ENCODE measurements around the gene DMD.
A peak's percentile ranks its signal among the peaks of the same experiment; 100 is the strongest.

DMD gene

GRCh38 chrX:32572644-32573043 is 638.7 kb downstream of the DMD start:
- H3K27me3 ChIP-seq (replicated peaks): no peaks in the 10 kb centered on the region
- TF ChIP-seq, protein P1, sequence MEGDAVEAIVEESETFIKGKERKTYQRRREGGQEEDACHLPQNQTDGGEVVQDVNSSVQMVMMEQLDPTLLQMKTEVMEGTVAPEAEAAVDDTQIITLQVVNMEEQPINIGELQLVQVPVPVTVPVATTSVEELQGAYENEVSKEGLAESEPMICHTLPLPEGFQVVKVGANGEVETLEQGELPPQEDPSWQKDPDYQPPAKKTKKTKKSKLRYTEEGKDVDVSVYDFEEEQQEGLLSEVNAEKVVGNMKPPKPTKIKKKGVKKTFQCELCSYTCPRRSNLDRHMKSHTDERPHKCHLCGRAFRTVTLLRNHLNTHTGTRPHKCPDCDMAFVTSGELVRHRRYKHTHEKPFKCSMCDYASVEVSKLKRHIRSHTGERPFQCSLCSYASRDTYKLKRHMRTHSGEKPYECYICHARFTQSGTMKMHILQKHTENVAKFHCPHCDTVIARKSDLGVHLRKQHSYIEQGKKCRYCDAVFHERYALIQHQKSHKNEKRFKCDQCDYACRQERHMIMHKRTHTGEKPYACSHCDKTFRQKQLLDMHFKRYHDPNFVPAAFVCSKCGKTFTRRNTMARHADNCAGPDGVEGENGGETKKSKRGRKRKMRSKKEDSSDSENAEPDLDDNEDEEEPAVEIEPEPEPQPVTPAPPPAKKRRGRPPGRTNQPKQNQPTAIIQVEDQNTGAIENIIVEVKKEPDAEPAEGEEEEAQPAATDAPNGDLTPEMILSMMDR (IDR thresholded peaks at IDR 0.05; ENCODE audit: low read depth, low read length, missing control alignments): no peak
- DNase-seq: peak; percentile 40
- no peak overlapping the region for H3K27ac ChIP-seq
- in situ Hi-C loops (cut with HindIII; ENCODE audit: low pct_ligation_motif_present, low sequenced_read_pairs): no loop called here
- H3K4me3 ChIP-seq (ENCODE audit: low read depth, low read length): no peak overlapping the region
- H3K36me3 ChIP-seq (replicated peaks): no peaks in the 10 kb centered on the region

GRCh38 chrX:32571579-32571978 is 639.8 kb downstream of the DMD start:
- in situ Hi-C loops (cut with HindIII; ENCODE audit: low pct_ligation_motif_present, low sequenced_read_pairs): no loop called here
- H3K36me3 ChIP-seq (replicated peaks): no peaks in the 10 kb centered on the region
- no peak overlapping the region for H3K4me3 ChIP-seq (ENCODE audit: low read depth, low read length)
- no peaks in the 10 kb centered on the region for H3K27me3 ChIP-seq (replicated peaks)
- H3K27ac ChIP-seq: no peak overlapping the region
- TF ChIP-seq, protein P1 (IDR thresholded peaks at IDR 0.05; ENCODE audit: low read depth, low read length, missing control alignments): no peak
- no peak for DNase-seq

DNA sequence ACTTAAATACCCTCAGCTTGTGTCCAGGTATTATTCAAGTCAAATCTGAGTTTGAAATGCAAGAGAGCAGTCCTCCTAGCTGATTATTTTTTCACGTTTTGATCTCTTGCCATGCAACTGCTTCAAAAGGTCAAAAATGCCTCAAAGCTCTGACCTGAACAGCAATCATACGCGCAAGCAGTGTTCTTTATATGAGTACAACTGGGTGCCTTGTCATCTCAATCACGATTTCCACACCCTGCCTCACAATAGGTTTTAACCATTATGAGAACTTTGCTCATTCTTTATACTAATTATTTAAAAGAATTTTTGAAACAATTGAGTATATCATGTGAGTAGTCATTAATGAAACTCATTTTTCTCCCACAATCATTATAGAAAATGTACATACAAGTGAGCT is 649.1 kb downstream of the DMD start:
- no peak overlapping the region for H3K4me3 ChIP-seq (ENCODE audit: low read depth, low read length)
- in situ Hi-C loops (cut with HindIII; ENCODE audit: low pct_ligation_motif_present, low sequenced_read_pairs): no loop called here
- H3K27ac ChIP-seq: no peak overlapping the region
- H3K27me3 ChIP-seq (replicated peaks): no peaks in the 10 kb centered on the region
- H3K36me3 ChIP-seq (replicated peaks): no peaks in the 10 kb centered on the region
- TF ChIP-seq, protein P1 (IDR thresholded peaks at IDR 0.05; ENCODE audit: low read depth, low read length, missing control alignments): no peak
- no peak for DNase-seq

- no peak for DNase-seq
- no peak overlapping the region for H3K27ac ChIP-seq
- in situ Hi-C loops (cut with HindIII; ENCODE audit: low pct_ligation_motif_present, low sequenced_read_pairs): no loop called here
- H3K4me3 ChIP-seq (ENCODE audit: low read depth, low read length): no peak overlapping the region
- H3K27me3 ChIP-seq (replicated peaks): no peaks in the 10 kb centered on the region
- TF ChIP-seq, protein P1 (IDR thresholded peaks at IDR 0.05; ENCODE audit: low read depth, low read length, missing control alignments): no peak
- H3K36me3 ChIP-seq (replicated peaks): no peaks in the 10 kb centered on the region
Measured at GRCh38 chrX:32545101-32545500, 666.2 kb downstream of the DMD start.

GRCh38 chrX:32538554-32538953 is 672.8 kb downstream of the DMD start:
- Histone ChIP-seq H3K27ac (no peak overlapping the region), H3K4me3 (ENCODE audit: low read depth, low read length) (no peak overlapping the region), H3K27me3 (replicated peaks) (no peaks in the 10 kb centered on the region), H3K36me3 (replicated peaks) (no peaks in the 10 kb centered on the region)
- in situ Hi-C loops (cut with HindIII; ENCODE audit: low pct_ligation_motif_present, low sequenced_read_pairs): no loop called here
- no peak for DNase-seq
- TF ChIP-seq, protein P1 (IDR thresholded peaks at IDR 0.05; ENCODE audit: low read depth, low read length, missing control alignments): no peak

- Histone ChIP-seq H3K27ac (no peak overlapping the region), H3K4me3 (ENCODE audit: low read depth, low read length) (no peak overlapping the region), H3K36me3 (replicated peaks) (no peaks in the 10 kb centered on the region), H3K27me3 (replicated peaks) (no peaks in the 10 kb centered on the region)
- in situ Hi-C loops (cut with HindIII; ENCODE audit: low pct_ligation_motif_present, low sequenced_read_pairs): no loop called here
- TF ChIP-seq, protein P1 (IDR thresholded peaks at IDR 0.05; ENCODE audit: low read depth, low read length, missing control alignments): no peak
- DNase-seq: no peak
Measured at GRCh38 chrX:32533848-32534247, 677.5 kb downstream of the DMD start.

Measured in brain microvascular endothelial cell (primary cell).